GM12873 (cell line): ENCODE results near the gene DLG2.

Source experiments
- TF ChIP-seq, protein P1 (sequence below): IDR thresholded peaks from 2 replicates; pipeline ENCODE4 v1.5.1; 2012; ENCODE audit warnings: low read depth, mild to moderate bottlenecking, moderate library complexity, low read length, control low read depth; ENCODE audit not compliant: insufficient read depth; ENCODE audit errors: missing control alignments

DLG2 gene

GRCh38 chr11:84157639-84158038, 1469.5 kb downstream of the DLG2 start:
- TF ChIP-seq, protein P1, sequence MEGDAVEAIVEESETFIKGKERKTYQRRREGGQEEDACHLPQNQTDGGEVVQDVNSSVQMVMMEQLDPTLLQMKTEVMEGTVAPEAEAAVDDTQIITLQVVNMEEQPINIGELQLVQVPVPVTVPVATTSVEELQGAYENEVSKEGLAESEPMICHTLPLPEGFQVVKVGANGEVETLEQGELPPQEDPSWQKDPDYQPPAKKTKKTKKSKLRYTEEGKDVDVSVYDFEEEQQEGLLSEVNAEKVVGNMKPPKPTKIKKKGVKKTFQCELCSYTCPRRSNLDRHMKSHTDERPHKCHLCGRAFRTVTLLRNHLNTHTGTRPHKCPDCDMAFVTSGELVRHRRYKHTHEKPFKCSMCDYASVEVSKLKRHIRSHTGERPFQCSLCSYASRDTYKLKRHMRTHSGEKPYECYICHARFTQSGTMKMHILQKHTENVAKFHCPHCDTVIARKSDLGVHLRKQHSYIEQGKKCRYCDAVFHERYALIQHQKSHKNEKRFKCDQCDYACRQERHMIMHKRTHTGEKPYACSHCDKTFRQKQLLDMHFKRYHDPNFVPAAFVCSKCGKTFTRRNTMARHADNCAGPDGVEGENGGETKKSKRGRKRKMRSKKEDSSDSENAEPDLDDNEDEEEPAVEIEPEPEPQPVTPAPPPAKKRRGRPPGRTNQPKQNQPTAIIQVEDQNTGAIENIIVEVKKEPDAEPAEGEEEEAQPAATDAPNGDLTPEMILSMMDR = no peak

DNA sequence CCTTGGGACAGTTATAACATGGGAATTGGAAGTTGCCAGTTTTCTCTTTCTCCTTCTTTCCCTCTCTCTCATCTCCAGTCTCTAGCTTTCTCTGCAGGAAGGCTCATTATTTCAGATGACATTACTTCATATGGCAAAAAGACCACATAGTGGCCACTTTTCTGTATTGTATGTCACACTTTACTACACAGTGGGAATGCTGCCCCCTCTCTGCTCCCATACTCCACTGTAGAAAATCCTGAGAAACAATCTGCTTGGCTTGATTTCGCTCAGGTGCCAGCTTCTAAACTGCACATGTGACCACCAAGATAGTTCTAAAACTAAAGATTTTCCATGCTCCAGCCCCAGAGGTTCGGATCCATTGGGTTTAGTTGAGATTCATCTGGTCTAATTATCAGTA, 1480.3 kb downstream of the DLG2 start:
- TF ChIP-seq, protein P1 = no peak

- TF ChIP-seq, protein P1 = no peak
Measured at GRCh38 chr11:84145616-84146185, 1481.4 kb downstream of the DLG2 start.

DNA sequence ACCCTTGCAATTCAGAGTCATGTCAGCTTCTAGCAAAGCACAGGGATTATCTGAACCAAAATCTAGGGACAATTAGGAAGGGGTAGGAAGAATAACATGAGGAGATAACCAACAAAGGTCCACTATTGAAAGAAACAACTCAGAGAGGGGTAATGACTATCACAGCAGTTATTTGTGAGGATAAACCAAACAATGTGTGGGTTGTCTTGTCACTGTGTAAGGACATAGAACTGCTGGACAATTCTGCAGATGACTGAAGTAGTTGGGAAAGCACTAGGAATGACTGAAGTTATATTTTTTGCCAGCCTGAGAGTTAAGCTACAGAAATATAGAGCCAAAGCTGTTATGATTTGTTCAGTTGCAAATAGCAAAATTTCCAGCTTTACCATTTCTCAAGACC, 1482.6 kb downstream of the DLG2 start:
- TF ChIP-seq, protein P1 = no peak

DNA sequence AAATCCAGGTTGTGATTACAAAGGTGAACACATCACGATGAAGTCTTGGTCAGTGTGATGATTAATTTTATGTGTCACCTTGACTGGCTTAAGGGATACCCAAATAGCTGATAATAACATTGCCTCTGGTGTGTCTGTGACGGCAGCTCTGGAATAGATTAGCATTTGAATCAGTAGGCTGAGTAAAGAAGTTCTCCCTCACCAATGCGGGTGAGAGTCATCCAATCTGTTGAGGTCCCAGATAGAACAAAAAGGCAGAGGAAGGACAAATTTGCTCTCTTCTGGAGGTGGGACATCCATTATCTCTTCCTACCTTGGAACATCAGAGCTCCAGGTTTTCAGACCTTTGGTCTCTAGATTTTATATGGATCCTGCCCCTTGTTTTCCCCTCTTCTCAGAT, 1484.7 kb downstream of the DLG2 start:
- TF ChIP-seq, protein P1 = no peak

GRCh38 chr11:84140386-84141169, 1486.6 kb downstream of the DLG2 start:
- TF ChIP-seq, protein P1 = no peak

- TF ChIP-seq, protein P1 = no peak
Measured at GRCh38 chr11:84137960-84138359, 1489.2 kb downstream of the DLG2 start.
